GM12878 (cell line): ENCODE data around the gene ADSS2. TPM values are rescaled to one million over a fixed set of nuclear protein-coding genes. Genes with fewer than 3 reads are reported as not detected.

Experiments used
- ATAC-seq: fragments of 200-7000 bp; cut with Tn5 transposase; 3 replicates; pipeline ENCODE4 v1.9.1; 2020; ENCODE audit warnings: mild to moderate bottlenecking, moderate library complexity
- BruUV-seq: library from RNA; stranded (reverse); fragments of 400-500 nt; replicated peaks from 2 replicates; lab custom pipeline; 2021; lab: Mats Ljungman, UMichigan
- CTCF ChIA-PET: fragments of 300-600 bp; sonication (Branson Sonifier 250); formaldehyde crosslinking; extraction: SDS; loops from one replicate; lab custom pipeline; 2021; ENCODE audit warnings: inconsistent platforms; lab: Yijun Ruan, JAX
- POLR2A ChIA-PET: fragments of 350-600 bp; formaldehyde crosslinking; extraction: SDS; loops from one replicate; lab custom pipeline; 2021; ENCODE audit warnings: inconsistent platforms; lab: Charles Lee
- RAD21 ChIA-PET: fragments of 300-600 bp; sonication (Branson Sonifier 250); formaldehyde crosslinking; loops from one replicate; lab custom pipeline; 2023; ENCODE audit warnings: antibody characterized with exemption; ENCODE audit not compliant: unreplicated experiment; lab: Charles Lee
- SMC1A ChIA-PET: fragments of 300-600 bp; sonication (Branson Sonifier 250); formaldehyde crosslinking; loops from one replicate; lab custom pipeline; 2023; ENCODE audit not compliant: unreplicated experiment, uncharacterized antibody; lab: Charles Lee
- DNase-seq: peaks from one replicate; pipeline ENCODE4 v3.0.0-alpha.2; 2011; ENCODE audit warnings: low read depth, low spot score
- FAIRE-seq: peaks from 3 replicates; lab custom pipeline; 2011; peaks lifted over from hg19 to GRCh38; lab: Jason Lieb, UNC
- H2AFZ ChIP-seq: 2 replicates; pipeline ENCODE4 v1.6.0; 2011; ENCODE audit warnings: low read depth, low read length, control low read depth; ENCODE audit not compliant: control insufficient read depth
- H3K27ac ChIP-seq: 2 replicates; pipeline ENCODE4 v1.5.1; 2011; ENCODE audit warnings: control low read depth; ENCODE audit not compliant: control insufficient read depth, insufficient read depth
- H3K27me3 ChIP-seq, 2 experiments: replicated peaks in 1 of 2; 2 replicates each; pipeline versions ENCODE4 v1.6.0 to v1.6.1; 2011; ENCODE audit warnings: low read length in 1 of 2; ENCODE audit not compliant: control insufficient read depth in 2 of 2, insufficient read depth in 2 of 2
- H3K36me3 ChIP-seq, 2 experiments: 2 replicates each; pipeline ENCODE4 v1.5.1; 2011; ENCODE audit warnings: low read length in 1 of 2; ENCODE audit not compliant: control insufficient read depth in 2 of 2, insufficient read depth in 2 of 2
- H3K4me1 ChIP-seq: 2 replicates; pipeline ENCODE4 v1.6.1; 2011; ENCODE audit warnings: mild to moderate bottlenecking, low read length, moderate library complexity, mixed read lengths; ENCODE audit not compliant: control insufficient read depth, insufficient read depth
- H3K4me2 ChIP-seq: 2 replicates; pipeline ENCODE4 v1.6.0; 2011; ENCODE audit warnings: control low read depth; ENCODE audit not compliant: control insufficient read depth, insufficient read depth
- H3K4me3 ChIP-seq: fragments of 200-600 bp; sonication (generic); 2 replicates; pipeline ENCODE4 v1.5.1; 2016
- H3K79me2 ChIP-seq: 2 replicates; pipeline ENCODE4 v1.6.0; 2011; ENCODE audit warnings: low read length; ENCODE audit not compliant: control insufficient read depth, insufficient read depth
- H3K9ac ChIP-seq: 2 replicates; pipeline ENCODE4 v1.8.0; 2011; ENCODE audit warnings: low read length, control low read depth, mixed read lengths; ENCODE audit not compliant: control insufficient read depth, insufficient read depth
- H3K9me3 ChIP-seq: replicated peaks from 3 replicates; pipeline ENCODE4 v1.5.1; 2011; ENCODE audit warnings: mild to moderate bottlenecking, low read length; ENCODE audit not compliant: control insufficient read depth, insufficient read depth
- H4K20me1 ChIP-seq: 2 replicates; pipeline ENCODE4 v1.6.0; 2011; ENCODE audit not compliant: control insufficient read depth, insufficient read depth
- CHD2 ChIP-seq: IDR thresholded peaks from 2 replicates; pipeline ENCODE4 v1.6.1; 2011; ENCODE audit warnings: low read depth, low read length, improper control_type of control experiment, borderline replicate concordance
- EZH2 ChIP-seq: IDR thresholded peaks from 2 replicates; pipeline ENCODE4 v1.6.1; 2012; ENCODE audit warnings: low read depth, mild to moderate bottlenecking, control low read depth, inconsistent platforms, low read length, borderline replicate concordance; ENCODE audit not compliant: control insufficient read depth
- NR2C2 ChIP-seq: IDR thresholded peaks from 2 replicates; pipeline ENCODE4 v1.6.1; 2011; ENCODE audit warnings: borderline replicate concordance, low read depth; ENCODE audit not compliant: control insufficient read depth, insufficient read length
- SMAD1 ChIP-seq: fragments of 450-650 bp; IDR thresholded peaks from 2 replicates; pipeline ENCODE4 v1.6.1; 2018; ENCODE audit warnings: mild to moderate bottlenecking, low read depth; ENCODE audit not compliant: partially characterized antibody
- TCF3 ChIP-seq: IDR thresholded peaks from 2 replicates; pipeline ENCODE4 v1.6.1; 2012; ENCODE audit warnings: low read depth, mild to moderate bottlenecking, low read length, borderline replicate concordance; ENCODE audit not compliant: insufficient read depth
- WGBS: methylation state at CpG from one replicate; pipeline ENCODE4 v1.1.6; 2016; ENCODE audit warnings: low lambda C conversion rate; ENCODE audit not compliant: insufficient replicate concordance, insufficient coverage; ENCODE audit errors: missing lambda C conversion rate; 5-methylcytosine and 5-hydroxymethylcytosine counted together
- in situ Hi-C: fragments of 300-500 bp; cut with MboI; formaldehyde crosslinking; loops from 9 replicates; pipeline ENCODE4 v1.14.3; 2018; ENCODE audit warnings: mixed read lengths
- intact Hi-C: fragments of 100-400 bp; cut with micrococcal nuclease; formaldehyde crosslinking; loops from one replicate; pipeline ENCODE4 v1.14.2; 2022; ENCODE audit not compliant: unreplicated experiment
- polyA plus RNA-seq, 11 experiments: library from polyadenylated mRNA; depleted of rRNA in 4 of 11; unstranded in 6 of 11; stranded (reverse) in 5 of 11; fragments of >200 nt; fragmentation: Nextera tagmentation in 4 of 11; fragmentation: Illumina TruSeq in 1 of 11; extraction: Ambion mirVana in 4 of 11; extraction: Trizol in 1 of 11; gene quantifications; 1 replicate in 1 of 11; 2 replicates in 10 of 11; pipeline versions ENCODE4 v1.2.1 to v1.2.3, GENCODE V29; 2011 to 2016; ENCODE audit warnings: inconsistent platforms in 2 of 11, missing spikeins in 2 of 11, low read depth in 1 of 11
- total RNA-seq, 4 experiments: library from RNA; depleted of rRNA in 3 of 4; stranded (reverse); fragments of >200 nt in 3 of 4; fragmentation: Illumina TruSeq in 1 of 4; extraction: Trizol in 1 of 4; gene quantifications; 2 replicates each; pipeline versions ENCODE4 v1.2.1 to v1.2.3, GENCODE V29; 2013 to 2021
- TF ChIP-seq, protein P1 (sequence below): IDR thresholded peaks from 2 replicates; pipeline ENCODE4 v1.6.1; 2011; ENCODE audit warnings: borderline replicate concordance, low read depth, mild to moderate bottlenecking, moderate library complexity, low read length; ENCODE audit not compliant: insufficient read depth, poor library complexity, severe bottlenecking
- TF ChIP-seq, protein P2 (sequence below): IDR thresholded peaks from 2 replicates; pipeline ENCODE4 v1.6.1; 2012; ENCODE audit warnings: low read length, inconsistent platforms

The ADSS2 gene
- total and polyA plus RNA-seq, 10 of the 15 experiments (the other 5 are each of a cell fraction or from before 2014, with no cell fraction given) = 8.1 to 49.3 (median 40.6) TPM

GRCh38 chr1:244370060-244370637 lies 81.6 kb downstream of the ADSS2 start:
- CTCF ChIA-PET = interaction anchor here (1.0 kb wide), 1 partner anchor 89 kb away, joined by 3 read pairs; no protein-coding TSS in a partner anchor

More at GRCh38 chr1:244370060-244370637, 81.6 kb downstream of the ADSS2 start:
- FAIRE-seq (no peak), ATAC-seq (no peak), DNase-seq (no peak)
- ChIA-PET SMC1A (no interaction called here), POLR2A (interaction anchor here (0.5 kb wide), 1 partner anchor 860 kb away, joined by 6 read pairs; no protein-coding TSS in a partner anchor), RAD21 (no interaction called here)
- H4K20me1 ChIP-seq = no peaks in the 10 kb centered on the region
- H3K27ac ChIP-seq = no peak overlapping the region
- H3K36me3 ChIP-seq = no peaks in the 10 kb centered on the region
- no peaks in the 10 kb centered on the region for H3K27me3 ChIP-seq
- H3K9me3 ChIP-seq = peaks cover 3% of the 10 kb centered on the region; the same call in 2 of the 3 replicates
- no peak overlapping the region for H2AFZ ChIP-seq
- 69% methylated on average over 8 of the region's 8 CpGs for WGBS
- TF ChIP-seq, protein P1, sequence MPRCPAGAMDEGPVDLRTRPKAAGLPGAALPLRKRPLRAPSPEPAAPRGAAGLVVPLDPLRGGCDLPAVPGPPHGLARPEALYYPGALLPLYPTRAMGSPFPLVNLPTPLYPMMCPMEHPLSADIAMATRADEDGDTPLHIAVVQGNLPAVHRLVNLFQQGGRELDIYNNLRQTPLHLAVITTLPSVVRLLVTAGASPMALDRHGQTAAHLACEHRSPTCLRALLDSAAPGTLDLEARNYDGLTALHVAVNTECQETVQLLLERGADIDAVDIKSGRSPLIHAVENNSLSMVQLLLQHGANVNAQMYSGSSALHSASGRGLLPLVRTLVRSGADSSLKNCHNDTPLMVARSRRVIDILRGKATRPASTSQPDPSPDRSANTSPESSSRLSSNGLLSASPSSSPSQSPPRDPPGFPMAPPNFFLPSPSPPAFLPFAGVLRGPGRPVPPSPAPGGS = no peak
- TF ChIP-seq NR2C2 (no peak), EZH2 (no peak), SMAD1 (no peak), CHD2 (no peak), TCF3 (no peak)
- TF ChIP-seq, protein P2, sequence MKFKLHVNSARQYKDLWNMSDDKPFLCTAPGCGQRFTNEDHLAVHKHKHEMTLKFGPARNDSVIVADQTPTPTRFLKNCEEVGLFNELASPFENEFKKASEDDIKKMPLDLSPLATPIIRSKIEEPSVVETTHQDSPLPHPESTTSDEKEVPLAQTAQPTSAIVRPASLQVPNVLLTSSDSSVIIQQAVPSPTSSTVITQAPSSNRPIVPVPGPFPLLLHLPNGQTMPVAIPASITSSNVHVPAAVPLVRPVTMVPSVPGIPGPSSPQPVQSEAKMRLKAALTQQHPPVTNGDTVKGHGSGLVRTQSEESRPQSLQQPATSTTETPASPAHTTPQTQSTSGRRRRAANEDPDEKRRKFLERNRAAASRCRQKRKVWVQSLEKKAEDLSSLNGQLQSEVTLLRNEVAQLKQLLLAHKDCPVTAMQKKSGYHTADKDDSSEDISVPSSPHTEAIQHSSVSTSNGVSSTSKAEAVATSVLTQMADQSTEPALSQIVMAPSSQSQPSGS = no peak
- H3K4me1 ChIP-seq = peaks cover 7% of the 10 kb centered on the region
- in situ Hi-C loops = no loop called here
- BruUV-seq = no TSS peak
- intact Hi-C loops = no loop called here
- no peak overlapping the region for H3K9ac ChIP-seq
- no peak overlapping the region for H3K4me3 ChIP-seq
- no peak overlapping the region for H3K4me2 ChIP-seq
- no peaks in the 10 kb centered on the region for H3K79me2 ChIP-seq
